GM12878 (cell line): ENCODE data around the gene GADL1. TPM values are rescaled to one million over a fixed set of nuclear protein-coding genes. Genes with fewer than 3 reads are reported as not detected.

Experiments
- ATAC-seq: fragments of 200-7000 bp; cut with Tn5 transposase; 3 replicates; pipeline ENCODE4 v1.9.1; 2020; ENCODE audit warnings: mild to moderate bottlenecking, moderate library complexity
- BruUV-seq: library from RNA; stranded (reverse); fragments of 400-500 nt; replicated peaks from 2 replicates; lab custom pipeline; 2021; lab: Mats Ljungman, UMichigan
- CTCF ChIA-PET: fragments of 300-600 bp; sonication (Branson Sonifier 250); formaldehyde crosslinking; extraction: SDS; loops from one replicate; lab custom pipeline; 2021; ENCODE audit warnings: inconsistent platforms; lab: Yijun Ruan, JAX
- POLR2A ChIA-PET: fragments of 350-600 bp; formaldehyde crosslinking; extraction: SDS; loops from one replicate; lab custom pipeline; 2021; ENCODE audit warnings: inconsistent platforms; lab: Charles Lee
- RAD21 ChIA-PET: fragments of 300-600 bp; sonication (Branson Sonifier 250); formaldehyde crosslinking; loops from one replicate; lab custom pipeline; 2023; ENCODE audit warnings: antibody characterized with exemption; ENCODE audit not compliant: unreplicated experiment; lab: Charles Lee
- SMC1A ChIA-PET: fragments of 300-600 bp; sonication (Branson Sonifier 250); formaldehyde crosslinking; loops from one replicate; lab custom pipeline; 2023; ENCODE audit not compliant: unreplicated experiment, uncharacterized antibody; lab: Charles Lee
- DNase-seq: peaks from one replicate; pipeline ENCODE4 v3.0.0-alpha.2; 2011; ENCODE audit warnings: low read depth, low spot score
- FAIRE-seq: peaks from 3 replicates; lab custom pipeline; 2011; peaks lifted over from hg19 to GRCh38; lab: Jason Lieb, UNC
- H2AFZ ChIP-seq: 2 replicates; pipeline ENCODE4 v1.6.0; 2011; ENCODE audit warnings: low read depth, low read length, control low read depth; ENCODE audit not compliant: control insufficient read depth
- H3K27ac ChIP-seq: 2 replicates; pipeline ENCODE4 v1.5.1; 2011; ENCODE audit warnings: control low read depth; ENCODE audit not compliant: control insufficient read depth, insufficient read depth
- H3K27me3 ChIP-seq, 2 experiments: replicated peaks in 1 of 2; 2 replicates each; pipeline versions ENCODE4 v1.6.0 to v1.6.1; 2011; ENCODE audit warnings: low read length in 1 of 2; ENCODE audit not compliant: control insufficient read depth in 2 of 2, insufficient read depth in 2 of 2
- H3K36me3 ChIP-seq, 2 experiments: 2 replicates each; pipeline ENCODE4 v1.5.1; 2011; ENCODE audit warnings: low read length in 1 of 2; ENCODE audit not compliant: control insufficient read depth in 2 of 2, insufficient read depth in 2 of 2
- H3K4me1 ChIP-seq: 2 replicates; pipeline ENCODE4 v1.6.1; 2011; ENCODE audit warnings: mild to moderate bottlenecking, low read length, moderate library complexity, mixed read lengths; ENCODE audit not compliant: control insufficient read depth, insufficient read depth
- H3K4me2 ChIP-seq: 2 replicates; pipeline ENCODE4 v1.6.0; 2011; ENCODE audit warnings: control low read depth; ENCODE audit not compliant: control insufficient read depth, insufficient read depth
- H3K4me3 ChIP-seq: fragments of 200-600 bp; sonication (generic); 2 replicates; pipeline ENCODE4 v1.5.1; 2016
- H3K79me2 ChIP-seq: 2 replicates; pipeline ENCODE4 v1.6.0; 2011; ENCODE audit warnings: low read length; ENCODE audit not compliant: control insufficient read depth, insufficient read depth
- H3K9ac ChIP-seq: 2 replicates; pipeline ENCODE4 v1.8.0; 2011; ENCODE audit warnings: low read length, control low read depth, mixed read lengths; ENCODE audit not compliant: control insufficient read depth, insufficient read depth
- H3K9me3 ChIP-seq: replicated peaks from 3 replicates; pipeline ENCODE4 v1.5.1; 2011; ENCODE audit warnings: mild to moderate bottlenecking, low read length; ENCODE audit not compliant: control insufficient read depth, insufficient read depth
- H4K20me1 ChIP-seq: 2 replicates; pipeline ENCODE4 v1.6.0; 2011; ENCODE audit not compliant: control insufficient read depth, insufficient read depth
- CEBPB ChIP-seq, 2 experiments: fragments of 150-350 bp in 1 of 2; IDR thresholded peaks; 2 replicates each; pipeline ENCODE4 v1.6.1; 2012 to 2014; ENCODE audit warnings: low read depth in 2 of 2, low read length in 2 of 2, borderline replicate concordance in 1 of 2, inconsistent platforms in 1 of 2
- MAX ChIP-seq: IDR thresholded peaks from 2 replicates; pipeline ENCODE4 v1.6.1; 2012; ENCODE audit warnings: low read depth, low read length, improper control_type of control experiment
- NFIC ChIP-seq: IDR thresholded peaks from 2 replicates; pipeline ENCODE4 v1.6.1; 2012; ENCODE audit warnings: low read depth, mild to moderate bottlenecking, inconsistent platforms, low read length, moderate library complexity
- NFXL1 ChIP-seq: fragments of 450-650 bp; IDR thresholded peaks from 2 replicates; pipeline ENCODE4 v1.6.1; 2017; ENCODE audit warnings: antibody characterized with exemption, mild to moderate bottlenecking, borderline replicate concordance
- NFYA ChIP-seq: IDR thresholded peaks from 2 replicates; pipeline ENCODE4 v1.6.1; 2011; ENCODE audit warnings: low read depth, mild to moderate bottlenecking, low read length, improper control_type of control experiment, borderline replicate concordance
- RB1 ChIP-seq: fragments of 450-650 bp; formaldehyde crosslinking; IDR thresholded peaks from 2 replicates; pipeline ENCODE4 v1.6.1; 2017; ENCODE audit warnings: mild to moderate bottlenecking, borderline replicate concordance
- SIX5 ChIP-seq: IDR thresholded peaks from 2 replicates; pipeline ENCODE4 v1.6.1; 2011; ENCODE audit warnings: mild to moderate bottlenecking, low read depth, low read length, moderate library complexity; ENCODE audit not compliant: severe bottlenecking
- SMAD5 ChIP-seq: IDR thresholded peaks from 2 replicates; pipeline ENCODE4 v1.6.1; 2016; ENCODE audit warnings: antibody characterized with exemption, low read depth
- SREBF2 ChIP-seq: IDR thresholded peaks from 2 replicates; pipeline ENCODE4 v1.6.1; 2012; ENCODE audit warnings: mild to moderate bottlenecking, low read length
- YBX1 ChIP-seq: fragments of 450-650 bp; IDR thresholded peaks from 2 replicates; pipeline ENCODE4 v1.6.1; 2016; ENCODE audit warnings: antibody characterized with exemption
- ZBED1 ChIP-seq: IDR thresholded peaks from 2 replicates; pipeline ENCODE4 v1.6.1; 2016; ENCODE audit warnings: borderline replicate concordance
- ZBTB40 ChIP-seq: fragments of 450-650 bp; IDR thresholded peaks from 2 replicates; pipeline ENCODE4 v1.6.1; 2016; ENCODE audit warnings: mild to moderate bottlenecking, moderate library complexity, borderline replicate concordance
- ZNF217 ChIP-seq: fragments of 450-650 bp; IDR thresholded peaks from 2 replicates; pipeline ENCODE4 v1.6.1; 2017; ENCODE audit warnings: antibody characterized with exemption, mild to moderate bottlenecking
- ZNF274 ChIP-seq: IDR thresholded peaks from one replicate; pipeline ENCODE4 v1.8.0; 2011; ENCODE audit not compliant: insufficient read length, insufficient read depth
- ZNF592 ChIP-seq: fragments of 450-650 bp; IDR thresholded peaks from 2 replicates; pipeline ENCODE4 v1.6.1; 2017; ENCODE audit warnings: mild to moderate bottlenecking, moderate library complexity
- WGBS: methylation state at CpG from one replicate; pipeline ENCODE4 v1.1.6; 2016; ENCODE audit warnings: low lambda C conversion rate; ENCODE audit not compliant: insufficient replicate concordance, insufficient coverage; ENCODE audit errors: missing lambda C conversion rate; 5-methylcytosine and 5-hydroxymethylcytosine counted together
- in situ Hi-C: fragments of 300-500 bp; cut with MboI; formaldehyde crosslinking; loops from 9 replicates; pipeline ENCODE4 v1.14.3; 2018; ENCODE audit warnings: mixed read lengths
- intact Hi-C: fragments of 100-400 bp; cut with micrococcal nuclease; formaldehyde crosslinking; loops from one replicate; pipeline ENCODE4 v1.14.2; 2022; ENCODE audit not compliant: unreplicated experiment
- polyA plus RNA-seq, 11 experiments: library from polyadenylated mRNA; depleted of rRNA in 4 of 11; unstranded in 6 of 11; stranded (reverse) in 5 of 11; fragments of >200 nt; fragmentation: Nextera tagmentation in 4 of 11; fragmentation: Illumina TruSeq in 1 of 11; extraction: Ambion mirVana in 4 of 11; extraction: Trizol in 1 of 11; gene quantifications; 1 replicate in 1 of 11; 2 replicates in 10 of 11; pipeline versions ENCODE4 v1.2.1 to v1.2.3, GENCODE V29; 2011 to 2016; ENCODE audit warnings: inconsistent platforms in 2 of 11, missing spikeins in 2 of 11, low read depth in 1 of 11
- total RNA-seq, 4 experiments: library from RNA; depleted of rRNA in 3 of 4; stranded (reverse); fragments of >200 nt in 3 of 4; fragmentation: Illumina TruSeq in 1 of 4; extraction: Trizol in 1 of 4; gene quantifications; 2 replicates each; pipeline versions ENCODE4 v1.2.1 to v1.2.3, GENCODE V29; 2013 to 2021

The GADL1 gene
- total and polyA plus RNA-seq, 10 of the 15 experiments (the other 5 are each of a cell fraction or from before 2014, with no cell fraction given) = 0.04 TPM; not detected in 9

GRCh38 chr3:30699927-30700326 lies 194.5 kb downstream of the GADL1 start:
- Histone ChIP-seq H2AFZ (no peak overlapping the region), H3K4me1 (no peaks in the 10 kb centered on the region), H4K20me1 (no peaks in the 10 kb centered on the region), H3K79me2 (no peaks in the 10 kb centered on the region), H3K9me3 (no peaks in the 10 kb centered on the region), H3K9ac (no peak overlapping the region), H3K27ac (no peak overlapping the region), H3K4me2 (no peak overlapping the region), H3K36me3 (no peaks in the 10 kb centered on the region), H3K4me3 (no peak overlapping the region), H3K27me3 (no peaks in the 10 kb centered on the region)
- no peak for TF ChIP-seq ZNF217
- TF ChIP-seq SIX5 = no peak
- no peak for TF ChIP-seq SREBF2
- no peak for TF ChIP-seq ZBTB40
- no peak for TF ChIP-seq NFYA
- no peak for TF ChIP-seq ZNF592
- TF ChIP-seq NFXL1 = no peak
- TF ChIP-seq SMAD5 = no peak
- no peak for TF ChIP-seq YBX1
- TF ChIP-seq MAX = no peak
- no peak for TF ChIP-seq CEBPB (IDR thresholded peaks at IDR 0.05; ENCODE audit: borderline replicate concordance in 1 of 2, low read depth in 2 of 2, low read length in 2 of 2)
- no peak for TF ChIP-seq RB1
- no peak for TF ChIP-seq NFIC
- TF ChIP-seq ZBED1 = no peak
- TF ChIP-seq ZNF274 = no peak
- POLR2A ChIA-PET = interaction anchor here (0.6 kb wide), 1 partner anchor 1991 kb away, joined by 3 read pairs; no protein-coding TSS in a partner anchor
- no TSS peak for BruUV-seq
- DNase-seq (no peak), FAIRE-seq (no peak), ATAC-seq (no peak)
- WGBS = 29% methylated on average over 4 of the region's 4 CpGs
- SMC1A ChIA-PET = interaction anchor here (1.0 kb wide), 1 partner anchor 460 kb away, joined by 3 read pairs; no protein-coding TSS in a partner anchor
- in situ Hi-C loops (loop anchor here (10.0 kb wide), 2 partner anchors 595 to 675 kb away; no protein-coding TSS in a partner anchor), intact Hi-C loops (loop anchor here (10.0 kb wide), 1 partner anchor 255 kb away; no protein-coding TSS in a partner anchor)
- CTCF ChIA-PET = no interaction called here
- RAD21 ChIA-PET = no interaction called here
